Loucy (cell line): ENCODE measurements around the gene DNM1.

Experiments
- EZH2phosphoT487 ChIP-seq: fragments of 200-600 bp; IDR thresholded peaks from 2 replicates; pipeline ENCODE4 v1.6.1; 2018; ENCODE audit warnings: antibody characterized with exemption, mild to moderate bottlenecking, moderate library complexity, borderline replicate concordance
- TF ChIP-seq, protein P1 (sequence below): fragments of 200-600 bp; sonication (generic); conservative IDR thresholded peaks from 2 replicates; pipeline ENCODE4 v1.5.1; 2014; ENCODE audit warnings: mild to moderate bottlenecking, antibody characterized with exemption, low read length

DNA sequence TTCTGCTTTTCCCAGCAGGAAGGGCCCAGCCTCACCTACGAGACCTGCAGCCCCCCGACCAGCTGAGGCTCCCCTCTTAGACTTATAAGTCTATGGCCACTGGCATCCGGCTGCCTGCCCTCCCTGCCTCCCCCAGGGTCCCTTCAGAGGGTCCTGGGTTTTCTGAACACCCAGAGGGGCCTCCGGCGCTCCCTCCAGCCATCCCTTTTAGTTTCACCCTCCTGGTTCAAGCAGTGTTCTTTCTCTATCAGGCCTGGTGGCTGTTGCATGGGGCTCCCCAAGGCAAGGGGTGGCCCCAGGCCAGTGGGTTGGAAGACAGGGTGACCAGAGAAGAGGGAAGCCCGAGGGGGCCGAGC is 50.8 kb downstream of the DNM1 start:
- TF ChIP-seq, protein P1, sequence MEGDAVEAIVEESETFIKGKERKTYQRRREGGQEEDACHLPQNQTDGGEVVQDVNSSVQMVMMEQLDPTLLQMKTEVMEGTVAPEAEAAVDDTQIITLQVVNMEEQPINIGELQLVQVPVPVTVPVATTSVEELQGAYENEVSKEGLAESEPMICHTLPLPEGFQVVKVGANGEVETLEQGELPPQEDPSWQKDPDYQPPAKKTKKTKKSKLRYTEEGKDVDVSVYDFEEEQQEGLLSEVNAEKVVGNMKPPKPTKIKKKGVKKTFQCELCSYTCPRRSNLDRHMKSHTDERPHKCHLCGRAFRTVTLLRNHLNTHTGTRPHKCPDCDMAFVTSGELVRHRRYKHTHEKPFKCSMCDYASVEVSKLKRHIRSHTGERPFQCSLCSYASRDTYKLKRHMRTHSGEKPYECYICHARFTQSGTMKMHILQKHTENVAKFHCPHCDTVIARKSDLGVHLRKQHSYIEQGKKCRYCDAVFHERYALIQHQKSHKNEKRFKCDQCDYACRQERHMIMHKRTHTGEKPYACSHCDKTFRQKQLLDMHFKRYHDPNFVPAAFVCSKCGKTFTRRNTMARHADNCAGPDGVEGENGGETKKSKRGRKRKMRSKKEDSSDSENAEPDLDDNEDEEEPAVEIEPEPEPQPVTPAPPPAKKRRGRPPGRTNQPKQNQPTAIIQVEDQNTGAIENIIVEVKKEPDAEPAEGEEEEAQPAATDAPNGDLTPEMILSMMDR = no peak
- no peak for TF ChIP-seq EZH2phosphoT487
